SK-N-SH treated with all-trans-retinoic acid at 6 μM for 48 hours (cell line): ENCODE results near the gene CHEK2.

Source experiments
- ESRRG ChIP-seq: fragments of 250-450 bp; sonication (Bioruptor Pico); IDR thresholded peaks from 2 replicates; pipeline ENCODE4 v1.6.1; 2021; ENCODE audit warnings: mild to moderate bottlenecking
- SNAI2 ChIP-seq: fragments of 250-450 bp; sonication (Bioruptor Pico); IDR thresholded peaks from 2 replicates; pipeline ENCODE4 v1.5.0; 2020; ENCODE audit warnings: mild to moderate bottlenecking, moderate library complexity
- ZNF70 ChIP-seq: fragments of 450-650 bp; formaldehyde crosslinking; IDR thresholded peaks from 2 replicates; pipeline ENCODE4 v1.5.0; 2020; ENCODE audit warnings: mild to moderate bottlenecking, moderate library complexity
- TF ChIP-seq, protein P1 (sequence below): fragments of 250-450 bp; sonication (Bioruptor Pico); IDR thresholded peaks from 2 replicates; pipeline ENCODE4 v1.5.1; 2020; ENCODE audit warnings: low read depth, mild to moderate bottlenecking, moderate library complexity
- TF ChIP-seq, protein P2 (sequence below): fragments of 250-450 bp; sonication (Bioruptor Pico); IDR thresholded peaks from 2 replicates; pipeline ENCODE4 v1.8.0; 2020; ENCODE audit warnings: mild to moderate bottlenecking, moderate library complexity, borderline replicate concordance

DNA sequence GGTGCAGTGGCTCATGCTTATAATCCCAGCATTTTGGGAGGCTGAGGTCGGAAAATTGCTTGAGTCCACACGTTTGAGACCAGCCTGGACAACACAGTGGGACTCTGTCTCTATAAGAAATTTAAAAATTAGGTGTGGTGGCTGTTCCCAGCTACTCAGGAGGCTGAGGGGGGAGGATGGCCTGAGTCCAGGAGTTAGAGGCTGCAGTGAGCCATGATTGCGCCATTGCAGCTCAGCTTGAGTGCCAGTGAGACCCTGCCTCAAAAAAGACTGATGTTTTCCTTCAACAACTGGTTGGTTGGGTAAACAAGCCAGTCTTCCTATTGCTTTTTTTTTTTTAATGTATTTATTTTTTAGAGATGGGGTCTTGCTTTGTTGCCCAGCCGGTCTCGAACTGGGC lies 49.5 kb upstream of the CHEK2 start:
- TF ChIP-seq ESRRG (CRISPR knock-in tag) (no peak), SNAI2 (CRISPR knock-in tag) (no peak), ZNF70 (CRISPR knock-in tag) (no peak)
- TF ChIP-seq, protein P1, sequence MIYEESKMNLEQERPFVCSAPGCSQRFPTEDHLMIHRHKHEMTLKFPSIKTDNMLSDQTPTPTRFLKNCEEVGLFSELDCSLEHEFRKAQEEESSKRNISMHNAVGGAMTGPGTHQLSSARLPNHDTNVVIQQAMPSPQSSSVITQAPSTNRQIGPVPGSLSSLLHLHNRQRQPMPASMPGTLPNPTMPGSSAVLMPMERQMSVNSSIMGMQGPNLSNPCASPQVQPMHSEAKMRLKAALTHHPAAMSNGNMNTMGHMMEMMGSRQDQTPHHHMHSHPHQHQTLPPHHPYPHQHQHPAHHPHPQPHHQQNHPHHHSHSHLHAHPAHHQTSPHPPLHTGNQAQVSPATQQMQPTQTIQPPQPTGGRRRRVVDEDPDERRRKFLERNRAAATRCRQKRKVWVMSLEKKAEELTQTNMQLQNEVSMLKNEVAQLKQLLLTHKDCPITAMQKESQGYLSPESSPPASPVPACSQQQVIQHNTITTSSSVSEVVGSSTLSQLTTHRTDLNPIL (CRISPR knock-in tag) = no peak
- TF ChIP-seq, protein P2, sequence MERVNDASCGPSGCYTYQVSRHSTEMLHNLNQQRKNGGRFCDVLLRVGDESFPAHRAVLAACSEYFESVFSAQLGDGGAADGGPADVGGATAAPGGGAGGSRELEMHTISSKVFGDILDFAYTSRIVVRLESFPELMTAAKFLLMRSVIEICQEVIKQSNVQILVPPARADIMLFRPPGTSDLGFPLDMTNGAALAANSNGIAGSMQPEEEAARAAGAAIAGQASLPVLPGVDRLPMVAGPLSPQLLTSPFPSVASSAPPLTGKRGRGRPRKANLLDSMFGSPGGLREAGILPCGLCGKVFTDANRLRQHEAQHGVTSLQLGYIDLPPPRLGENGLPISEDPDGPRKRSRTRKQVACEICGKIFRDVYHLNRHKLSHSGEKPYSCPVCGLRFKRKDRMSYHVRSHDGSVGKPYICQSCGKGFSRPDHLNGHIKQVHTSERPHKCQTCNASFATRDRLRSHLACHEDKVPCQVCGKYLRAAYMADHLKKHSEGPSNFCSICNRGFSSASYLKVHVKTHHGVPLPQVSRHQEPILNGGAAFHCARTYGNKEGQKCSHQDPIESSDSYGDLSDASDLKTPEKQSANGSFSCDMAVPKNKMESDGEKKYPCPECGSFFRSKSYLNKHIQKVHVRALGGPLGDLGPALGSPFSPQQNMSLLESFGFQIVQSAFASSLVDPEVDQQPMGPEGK (CRISPR knock-in tag) = no peak
